ENCODE results near the gene MRPL17.

GRCh38 chr11:6708876-6709275, 25.7 kb upstream of the MRPL17 start:
- TF ChIP-seq SUZ12 (IDR thresholded peaks at IDR 0.05; ENCODE audit: extremely low read depth, insufficient read depth, insufficient read length) (no peak), YY1 (IDR thresholded peaks at IDR 0.05; ENCODE audit: insufficient read depth, insufficient read length) (no peak), ZNF274 (IDR thresholded peaks at IDR 0.05; ENCODE audit: low read depth, low read length) (no peak)

Measured in NT2/D1 (cell line).